GM23338 (cell line): ENCODE results near the gene CASR.

Source experiments
- EZH2 ChIP-seq: fragments of 200-600 bp; sonication (generic); IDR thresholded peaks from one replicate; pipeline ENCODE4 v1.8.0; 2017; ENCODE audit warnings: antibody characterized with exemption, mild to moderate bottlenecking, low read depth; ENCODE audit not compliant: unreplicated experiment
- EZH2phosphoT487 ChIP-seq: fragments of 200-600 bp; sonication (generic); IDR thresholded peaks from one replicate; pipeline ENCODE4 v1.8.1; 2018; ENCODE audit warnings: antibody characterized with exemption; ENCODE audit not compliant: unreplicated experiment
- JUNB ChIP-seq: IDR thresholded peaks from one replicate; pipeline ENCODE4 v1.6.1; 2016; ENCODE audit warnings: antibody characterized with exemption; ENCODE audit not compliant: unreplicated experiment
- NANOG ChIP-seq: IDR thresholded peaks from 2 replicates; pipeline ENCODE4 v1.6.1; 2016; ENCODE audit warnings: antibody characterized with exemption, borderline replicate concordance
- POLR2AphosphoS5 ChIP-seq: IDR thresholded peaks from 2 replicates; pipeline ENCODE4 v1.6.1; 2016; ENCODE audit warnings: antibody characterized with exemption, low read depth
- STAT1 ChIP-seq: IDR thresholded peaks from one replicate; pipeline ENCODE4 v1.6.1; 2016; ENCODE audit warnings: antibody characterized with exemption; ENCODE audit not compliant: unreplicated experiment
- ZNF114 ChIP-seq: fragments of 250-450 bp; sonication (Bioruptor Pico); IDR thresholded peaks from 2 replicates; pipeline ENCODE4 v1.5.0; 2020; ENCODE audit warnings: mild to moderate bottlenecking, moderate library complexity
- TF ChIP-seq, protein P1 (sequence below), 2 experiments: fragments of 200-600 bp in 1 of 2; sonication (generic) in 1 of 2; conservative IDR thresholded peaks; 2 replicates each; pipeline versions ENCODE4 v1.5.1 to v1.6.1; 2016 to 2017; ENCODE audit warnings: antibody characterized with exemption in 2 of 2, low read depth in 2 of 2, mild to moderate bottlenecking in 2 of 2, moderate library complexity in 1 of 2
- TF ChIP-seq, protein P2 (sequence below): IDR thresholded peaks from one replicate; pipeline ENCODE4 v1.6.1; 2018; ENCODE audit warnings: antibody characterized with exemption; ENCODE audit not compliant: unreplicated experiment
- TF ChIP-seq, protein P3 (sequence below): IDR thresholded peaks from 2 replicates; pipeline ENCODE4 v1.6.1; 2016; ENCODE audit warnings: antibody characterized with exemption

DNA sequence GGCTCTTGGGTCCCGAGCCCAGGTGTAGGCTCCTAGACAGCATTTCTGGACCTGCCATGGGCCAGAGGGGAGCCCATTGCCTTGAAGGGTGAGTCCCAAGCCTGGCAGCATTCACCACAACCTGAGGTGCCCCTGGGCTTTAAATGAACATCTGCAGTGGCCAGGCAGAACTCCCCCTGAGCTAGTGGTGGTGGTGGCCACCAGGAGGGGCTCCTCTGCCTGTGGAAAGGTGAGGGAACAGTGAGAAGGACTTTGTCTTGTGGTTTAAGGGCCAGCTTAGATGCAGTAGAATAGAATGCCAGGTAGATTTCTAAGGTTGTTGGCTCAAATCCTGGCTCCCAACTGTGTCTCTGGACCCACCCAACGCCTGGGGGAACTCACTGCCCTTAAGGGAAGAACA, 55.6 kb downstream of the CASR start:
- TF ChIP-seq POLR2AphosphoS5 (no peak), EZH2phosphoT487 (no peak), JUNB (no peak), EZH2 (no peak), STAT1 (no peak), ZNF114 (CRISPR knock-in tag) (no peak), NANOG (no peak)
- TF ChIP-seq, protein P1, sequence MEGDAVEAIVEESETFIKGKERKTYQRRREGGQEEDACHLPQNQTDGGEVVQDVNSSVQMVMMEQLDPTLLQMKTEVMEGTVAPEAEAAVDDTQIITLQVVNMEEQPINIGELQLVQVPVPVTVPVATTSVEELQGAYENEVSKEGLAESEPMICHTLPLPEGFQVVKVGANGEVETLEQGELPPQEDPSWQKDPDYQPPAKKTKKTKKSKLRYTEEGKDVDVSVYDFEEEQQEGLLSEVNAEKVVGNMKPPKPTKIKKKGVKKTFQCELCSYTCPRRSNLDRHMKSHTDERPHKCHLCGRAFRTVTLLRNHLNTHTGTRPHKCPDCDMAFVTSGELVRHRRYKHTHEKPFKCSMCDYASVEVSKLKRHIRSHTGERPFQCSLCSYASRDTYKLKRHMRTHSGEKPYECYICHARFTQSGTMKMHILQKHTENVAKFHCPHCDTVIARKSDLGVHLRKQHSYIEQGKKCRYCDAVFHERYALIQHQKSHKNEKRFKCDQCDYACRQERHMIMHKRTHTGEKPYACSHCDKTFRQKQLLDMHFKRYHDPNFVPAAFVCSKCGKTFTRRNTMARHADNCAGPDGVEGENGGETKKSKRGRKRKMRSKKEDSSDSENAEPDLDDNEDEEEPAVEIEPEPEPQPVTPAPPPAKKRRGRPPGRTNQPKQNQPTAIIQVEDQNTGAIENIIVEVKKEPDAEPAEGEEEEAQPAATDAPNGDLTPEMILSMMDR (conservative IDR thresholded peaks at IDR 0.05; ENCODE audit: low read depth in 2 of 2) = peak; percentile 24 to 49; a peak in 2 of 4 replicates
- TF ChIP-seq, protein P2, sequence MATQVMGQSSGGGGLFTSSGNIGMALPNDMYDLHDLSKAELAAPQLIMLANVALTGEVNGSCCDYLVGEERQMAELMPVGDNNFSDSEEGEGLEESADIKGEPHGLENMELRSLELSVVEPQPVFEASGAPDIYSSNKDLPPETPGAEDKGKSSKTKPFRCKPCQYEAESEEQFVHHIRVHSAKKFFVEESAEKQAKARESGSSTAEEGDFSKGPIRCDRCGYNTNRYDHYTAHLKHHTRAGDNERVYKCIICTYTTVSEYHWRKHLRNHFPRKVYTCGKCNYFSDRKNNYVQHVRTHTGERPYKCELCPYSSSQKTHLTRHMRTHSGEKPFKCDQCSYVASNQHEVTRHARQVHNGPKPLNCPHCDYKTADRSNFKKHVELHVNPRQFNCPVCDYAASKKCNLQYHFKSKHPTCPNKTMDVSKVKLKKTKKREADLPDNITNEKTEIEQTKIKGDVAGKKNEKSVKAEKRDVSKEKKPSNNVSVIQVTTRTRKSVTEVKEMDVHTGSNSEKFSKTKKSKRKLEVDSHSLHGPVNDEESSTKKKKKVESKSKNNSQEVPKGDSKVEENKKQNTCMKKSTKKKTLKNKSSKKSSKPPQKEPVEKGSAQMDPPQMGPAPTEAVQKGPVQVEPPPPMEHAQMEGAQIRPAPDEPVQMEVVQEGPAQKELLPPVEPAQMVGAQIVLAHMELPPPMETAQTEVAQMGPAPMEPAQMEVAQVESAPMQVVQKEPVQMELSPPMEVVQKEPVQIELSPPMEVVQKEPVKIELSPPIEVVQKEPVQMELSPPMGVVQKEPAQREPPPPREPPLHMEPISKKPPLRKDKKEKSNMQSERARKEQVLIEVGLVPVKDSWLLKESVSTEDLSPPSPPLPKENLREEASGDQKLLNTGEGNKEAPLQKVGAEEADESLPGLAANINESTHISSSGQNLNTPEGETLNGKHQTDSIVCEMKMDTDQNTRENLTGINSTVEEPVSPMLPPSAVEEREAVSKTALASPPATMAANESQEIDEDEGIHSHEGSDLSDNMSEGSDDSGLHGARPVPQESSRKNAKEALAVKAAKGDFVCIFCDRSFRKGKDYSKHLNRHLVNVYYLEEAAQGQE = no peak
- TF ChIP-seq, protein P3, sequence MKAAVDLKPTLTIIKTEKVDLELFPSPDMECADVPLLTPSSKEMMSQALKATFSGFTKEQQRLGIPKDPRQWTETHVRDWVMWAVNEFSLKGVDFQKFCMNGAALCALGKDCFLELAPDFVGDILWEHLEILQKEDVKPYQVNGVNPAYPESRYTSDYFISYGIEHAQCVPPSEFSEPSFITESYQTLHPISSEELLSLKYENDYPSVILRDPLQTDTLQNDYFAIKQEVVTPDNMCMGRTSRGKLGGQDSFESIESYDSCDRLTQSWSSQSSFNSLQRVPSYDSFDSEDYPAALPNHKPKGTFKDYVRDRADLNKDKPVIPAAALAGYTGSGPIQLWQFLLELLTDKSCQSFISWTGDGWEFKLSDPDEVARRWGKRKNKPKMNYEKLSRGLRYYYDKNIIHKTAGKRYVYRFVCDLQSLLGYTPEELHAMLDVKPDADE = no peak
